ENCODE results near the gene SNORC.

DNA sequence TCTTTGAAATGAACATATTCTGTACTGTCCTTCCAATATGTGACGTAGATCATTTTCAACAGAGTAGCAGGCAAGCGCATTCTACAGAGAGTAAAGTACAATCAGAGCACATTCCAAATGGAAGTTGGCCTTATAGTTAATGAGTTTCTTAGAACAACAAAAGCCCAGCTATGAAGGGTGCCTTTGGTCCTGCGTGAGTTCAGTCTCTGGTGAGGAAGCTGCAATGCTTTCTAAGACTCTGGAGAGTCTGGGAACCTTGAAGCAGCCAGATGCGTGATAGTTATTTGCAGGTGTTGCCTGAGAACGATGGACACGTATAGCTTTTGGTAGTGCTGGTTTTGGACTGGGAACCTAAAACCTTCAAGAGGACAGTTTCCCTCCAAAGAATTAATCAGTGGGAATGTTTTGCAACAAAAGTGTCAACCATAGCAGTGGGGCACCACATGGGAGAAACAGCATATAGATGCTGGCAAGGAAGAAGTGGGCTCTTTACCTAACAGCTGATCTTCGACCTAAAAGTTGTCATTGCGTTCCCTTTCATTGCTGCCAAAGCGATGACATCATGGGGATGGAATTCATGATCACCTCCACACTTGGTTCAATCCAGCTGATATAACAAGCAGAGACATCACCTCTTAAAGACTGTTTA, 9.3 kb upstream of the SNORC start:
- TF ChIP-seq, protein P1, sequence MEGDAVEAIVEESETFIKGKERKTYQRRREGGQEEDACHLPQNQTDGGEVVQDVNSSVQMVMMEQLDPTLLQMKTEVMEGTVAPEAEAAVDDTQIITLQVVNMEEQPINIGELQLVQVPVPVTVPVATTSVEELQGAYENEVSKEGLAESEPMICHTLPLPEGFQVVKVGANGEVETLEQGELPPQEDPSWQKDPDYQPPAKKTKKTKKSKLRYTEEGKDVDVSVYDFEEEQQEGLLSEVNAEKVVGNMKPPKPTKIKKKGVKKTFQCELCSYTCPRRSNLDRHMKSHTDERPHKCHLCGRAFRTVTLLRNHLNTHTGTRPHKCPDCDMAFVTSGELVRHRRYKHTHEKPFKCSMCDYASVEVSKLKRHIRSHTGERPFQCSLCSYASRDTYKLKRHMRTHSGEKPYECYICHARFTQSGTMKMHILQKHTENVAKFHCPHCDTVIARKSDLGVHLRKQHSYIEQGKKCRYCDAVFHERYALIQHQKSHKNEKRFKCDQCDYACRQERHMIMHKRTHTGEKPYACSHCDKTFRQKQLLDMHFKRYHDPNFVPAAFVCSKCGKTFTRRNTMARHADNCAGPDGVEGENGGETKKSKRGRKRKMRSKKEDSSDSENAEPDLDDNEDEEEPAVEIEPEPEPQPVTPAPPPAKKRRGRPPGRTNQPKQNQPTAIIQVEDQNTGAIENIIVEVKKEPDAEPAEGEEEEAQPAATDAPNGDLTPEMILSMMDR (IDR thresholded peaks at IDR 0.05) = no peak
- TF ChIP-seq TCF12 (IDR thresholded peaks at IDR 0.05) (no peak), SIN3A (IDR thresholded peaks at IDR 0.05; ENCODE audit: borderline replicate concordance, low read depth, low read length) (no peak), EZH2phosphoT487 (IDR thresholded peaks at IDR 0.05; ENCODE audit: borderline replicate concordance, low read depth) (no peak), FOXM1 (IDR thresholded peaks at IDR 0.05; ENCODE audit: low read depth) (no peak), MXI1 (IDR thresholded peaks at IDR 0.05; ENCODE audit: low read depth, low read length) (no peak), CHD2 (IDR thresholded peaks at IDR 0.05; ENCODE audit: low read length, partially characterized antibody) (no peak), TAF1 (IDR thresholded peaks at IDR 0.05; ENCODE audit: borderline replicate concordance, low read depth, low read length) (no peak)
- TF ChIP-seq, protein P2, sequence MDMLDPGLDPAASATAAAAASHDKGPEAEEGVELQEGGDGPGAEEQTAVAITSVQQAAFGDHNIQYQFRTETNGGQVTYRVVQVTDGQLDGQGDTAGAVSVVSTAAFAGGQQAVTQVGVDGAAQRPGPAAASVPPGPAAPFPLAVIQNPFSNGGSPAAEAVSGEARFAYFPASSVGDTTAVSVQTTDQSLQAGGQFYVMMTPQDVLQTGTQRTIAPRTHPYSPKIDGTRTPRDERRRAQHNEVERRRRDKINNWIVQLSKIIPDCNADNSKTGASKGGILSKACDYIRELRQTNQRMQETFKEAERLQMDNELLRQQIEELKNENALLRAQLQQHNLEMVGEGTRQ (IDR thresholded peaks at IDR 0.05; ENCODE audit: borderline replicate concordance, low read depth, low read length) = no peak
- TF ChIP-seq, protein P3, sequence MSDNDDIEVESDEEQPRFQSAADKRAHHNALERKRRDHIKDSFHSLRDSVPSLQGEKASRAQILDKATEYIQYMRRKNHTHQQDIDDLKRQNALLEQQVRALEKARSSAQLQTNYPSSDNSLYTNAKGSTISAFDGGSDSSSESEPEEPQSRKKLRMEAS (IDR thresholded peaks at IDR 0.05; ENCODE audit: low read depth) = no peak
- TF ChIP-seq, protein P4, sequence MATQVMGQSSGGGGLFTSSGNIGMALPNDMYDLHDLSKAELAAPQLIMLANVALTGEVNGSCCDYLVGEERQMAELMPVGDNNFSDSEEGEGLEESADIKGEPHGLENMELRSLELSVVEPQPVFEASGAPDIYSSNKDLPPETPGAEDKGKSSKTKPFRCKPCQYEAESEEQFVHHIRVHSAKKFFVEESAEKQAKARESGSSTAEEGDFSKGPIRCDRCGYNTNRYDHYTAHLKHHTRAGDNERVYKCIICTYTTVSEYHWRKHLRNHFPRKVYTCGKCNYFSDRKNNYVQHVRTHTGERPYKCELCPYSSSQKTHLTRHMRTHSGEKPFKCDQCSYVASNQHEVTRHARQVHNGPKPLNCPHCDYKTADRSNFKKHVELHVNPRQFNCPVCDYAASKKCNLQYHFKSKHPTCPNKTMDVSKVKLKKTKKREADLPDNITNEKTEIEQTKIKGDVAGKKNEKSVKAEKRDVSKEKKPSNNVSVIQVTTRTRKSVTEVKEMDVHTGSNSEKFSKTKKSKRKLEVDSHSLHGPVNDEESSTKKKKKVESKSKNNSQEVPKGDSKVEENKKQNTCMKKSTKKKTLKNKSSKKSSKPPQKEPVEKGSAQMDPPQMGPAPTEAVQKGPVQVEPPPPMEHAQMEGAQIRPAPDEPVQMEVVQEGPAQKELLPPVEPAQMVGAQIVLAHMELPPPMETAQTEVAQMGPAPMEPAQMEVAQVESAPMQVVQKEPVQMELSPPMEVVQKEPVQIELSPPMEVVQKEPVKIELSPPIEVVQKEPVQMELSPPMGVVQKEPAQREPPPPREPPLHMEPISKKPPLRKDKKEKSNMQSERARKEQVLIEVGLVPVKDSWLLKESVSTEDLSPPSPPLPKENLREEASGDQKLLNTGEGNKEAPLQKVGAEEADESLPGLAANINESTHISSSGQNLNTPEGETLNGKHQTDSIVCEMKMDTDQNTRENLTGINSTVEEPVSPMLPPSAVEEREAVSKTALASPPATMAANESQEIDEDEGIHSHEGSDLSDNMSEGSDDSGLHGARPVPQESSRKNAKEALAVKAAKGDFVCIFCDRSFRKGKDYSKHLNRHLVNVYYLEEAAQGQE (IDR thresholded peaks at IDR 0.05; ENCODE audit: low read depth, low read length) = no peak
